GM12892 (cell line): Measurements from ENCODE around the gene ENTPD7.

ENCODE experiments used
- POLR2A ChIP-seq: IDR thresholded peaks from 2 replicates; pipeline ENCODE4 v1.6.1; 2011; ENCODE audit warnings: low read depth, low read length, control low read depth
- POLR2AphosphoS5 ChIP-seq: IDR thresholded peaks from 2 replicates; pipeline ENCODE4 v1.6.1; 2011; ENCODE audit warnings: low read depth, low read length, control low read depth
- TAF1 ChIP-seq: IDR thresholded peaks from 2 replicates; pipeline ENCODE4 v1.6.1; 2011; ENCODE audit warnings: low read depth, mild to moderate bottlenecking, control low read depth, low read length, borderline replicate concordance

GRCh38 chr10:99629625-99629978, 29.7 kb upstream of the ENTPD7 start:
- no peak for TF ChIP-seq POLR2A
- TF ChIP-seq POLR2AphosphoS5, result no peak
- no peak for TF ChIP-seq TAF1
